K562 (cell line): Measurements from ENCODE around the gene PKDREJ. TPM values are rescaled to one million over a fixed set of nuclear protein-coding genes. Genes with fewer than 3 reads are reported as not detected.

Experiments used
- ATAC-seq: fragments of 200-7000 bp; cut with Tn5 transposase; 3 replicates; pipeline ENCODE4 v1.9.1; 2020; ENCODE audit warnings: moderate library complexity
- BruUV-seq: library from RNA; stranded (reverse); fragments of 400-500 nt; replicated peaks from 2 replicates; lab custom pipeline; 2021; lab: Mats Ljungman, UMichigan
- CTCF ChIA-PET: fragments of 300-600 bp; formaldehyde crosslinking; extraction: SDS; loops from one replicate; lab custom pipeline; 2021; ENCODE audit warnings: low intra/inter-chr PET ratio; lab: Yijun Ruan, JAX
- POLR2A ChIA-PET: fragments of 300-600, 350-650 bp; sonication (Branson Sonifier 250); formaldehyde crosslinking; extraction: SDS; loops from one replicate; lab custom pipeline; 2021; ENCODE audit warnings: antibody characterized with exemption, inconsistent platforms; lab: Yijun Ruan, JAX
- DNase-seq, 4 experiments: peaks; one replicate each; pipeline versions ENCODE4 v3.0.0 to v3.0.0-alpha.2; 2011 to 2018; ENCODE audit warnings: low spot score in 3 of 4, mixed read lengths in 3 of 4; ENCODE audit errors: extremely low read depth in 1 of 4
- FAIRE-seq: peaks from 2 replicates; lab custom pipeline; 2011; peaks lifted over from hg19 to GRCh38; lab: Jason Lieb, UNC
- H2AFZ ChIP-seq: 2 replicates; pipeline ENCODE4 v1.6.0; 2011; ENCODE audit warnings: low read depth, low read length, control low read depth, inconsistent platforms
- H3K27ac ChIP-seq: fragments of 200-600 bp; 3 replicates; pipeline ENCODE4 v1.8.0; 2011; ENCODE audit warnings: low read depth, mild to moderate bottlenecking, control low read depth, inconsistent platforms, low read length, moderate library complexity, mixed read lengths; ENCODE audit errors: extremely low read depth
- H3K27me3 ChIP-seq, 2 experiments: fragments of 300-600 bp in 1 of 2; 2 replicates in 1 of 2; 3 replicates in 1 of 2; pipeline versions ENCODE4 v1.6.0 to v1.8.0; 2011; ENCODE audit warnings: inconsistent platforms in 2 of 2, low read length in 2 of 2, mild to moderate bottlenecking in 1 of 2, mixed read lengths in 1 of 2, moderate library complexity in 1 of 2; ENCODE audit not compliant: control insufficient read depth in 2 of 2, insufficient read depth in 2 of 2
- H3K36me3 ChIP-seq: fragments of 300-600 bp; 3 replicates; pipeline ENCODE4 v1.8.0; 2011; ENCODE audit warnings: mild to moderate bottlenecking, low read length, inconsistent platforms; ENCODE audit not compliant: control insufficient read depth, insufficient read depth
- H3K4me1 ChIP-seq, 2 experiments: fragments of 200-600 bp in 1 of 2; replicated peaks in 1 of 2; 2 replicates in 1 of 2; 3 replicates in 1 of 2; pipeline versions ENCODE4 v1.5.1 to v1.8.0; 2011; ENCODE audit warnings: inconsistent platforms in 2 of 2, low read length in 2 of 2, mild to moderate bottlenecking in 1 of 2, mixed read lengths in 1 of 2, moderate library complexity in 1 of 2; ENCODE audit not compliant: control insufficient read depth in 2 of 2, insufficient read depth in 2 of 2
- H3K4me2 ChIP-seq: 2 replicates; pipeline ENCODE4 v1.6.1; 2011; ENCODE audit warnings: low read length, control low read depth, inconsistent platforms, mixed read lengths; ENCODE audit not compliant: insufficient read depth
- H3K4me3 ChIP-seq: fragments of 200-600 bp; sonication (generic), shearing (Covaris generic); 2 replicates; pipeline ENCODE4 v1.5.1; 2016; ENCODE audit warnings: control low read depth, inconsistent platforms
- H3K79me2 ChIP-seq: fragments of 200-600 bp; 3 replicates; pipeline ENCODE4 v1.8.0; 2011; ENCODE audit warnings: low read length, inconsistent platforms; ENCODE audit not compliant: control insufficient read depth, insufficient read depth
- H3K9ac ChIP-seq, 2 experiments: 2 replicates each; pipeline versions ENCODE4 v1.6.0 to v1.6.1; 2011; ENCODE audit warnings: low read depth in 2 of 2, low read length in 2 of 2, control low read depth in 1 of 2, inconsistent platforms in 1 of 2, mild to moderate bottlenecking in 1 of 2, mixed read lengths in 1 of 2; ENCODE audit not compliant: insufficient read depth in 1 of 2
- H3K9me1 ChIP-seq: one replicate; pipeline ENCODE4 v1.6.0; 2011; ENCODE audit warnings: inconsistent platforms, mild to moderate bottlenecking, low read length, moderate library complexity; ENCODE audit not compliant: control insufficient read depth, insufficient read depth
- H3K9me3 ChIP-seq: replicated peaks from 2 replicates; pipeline ENCODE4 v1.5.1; 2011; ENCODE audit warnings: low read depth, low read length, inconsistent platforms; ENCODE audit not compliant: control insufficient read depth, insufficient read depth
- H4K20me1 ChIP-seq: replicated peaks from 2 replicates; pipeline ENCODE4 v1.6.1; 2011; ENCODE audit warnings: low read length, inconsistent platforms, mixed read lengths; ENCODE audit not compliant: control insufficient read depth, insufficient read depth
- ATF7 ChIP-seq: fragments of 450-650 bp; IDR thresholded peaks from 2 replicates; pipeline ENCODE4 v1.7.1; 2014; ENCODE audit warnings: mild to moderate bottlenecking, moderate library complexity
- FOXJ3 ChIP-seq: sonication (generic); formaldehyde crosslinking; IDR thresholded peaks from 2 replicates; pipeline ENCODE4 v1.4.0; 2020; ENCODE audit warnings: mild to moderate bottlenecking, missing genetic modification reagents
- FOXM1 ChIP-seq, 2 experiments: fragments of 450-650 bp in 1 of 2; sonication (generic) in 1 of 2; formaldehyde crosslinking in 1 of 2; IDR thresholded peaks; 2 replicates each; pipeline versions ENCODE4 v1.6.1 to v1.9.0; 2017 to 2022; ENCODE audit warnings: low read depth in 2 of 2, mild to moderate bottlenecking in 2 of 2, missing genetic modification reagents in 1 of 2, moderate library complexity in 1 of 2
- NELFE ChIP-seq: IDR thresholded peaks from 2 replicates; pipeline ENCODE4 v1.6.1; 2011; ENCODE audit warnings: mild to moderate bottlenecking; ENCODE audit not compliant: insufficient read depth, insufficient read length
- NFYB ChIP-seq: IDR thresholded peaks from 2 replicates; pipeline ENCODE4 v1.6.1; 2011; ENCODE audit warnings: mild to moderate bottlenecking, moderate library complexity; ENCODE audit not compliant: insufficient read length; ENCODE audit errors: extremely low read depth
- NR2F6 ChIP-seq: fragments of 450-650 bp; formaldehyde crosslinking; IDR thresholded peaks from 2 replicates; pipeline ENCODE4 v1.4.0; 2020; ENCODE audit warnings: mild to moderate bottlenecking
- RAD51 ChIP-seq: fragments of 450-650 bp; IDR thresholded peaks from 2 replicates; pipeline ENCODE4 v1.7.1; 2016; ENCODE audit warnings: low read depth, mild to moderate bottlenecking, borderline replicate concordance
- RBM25 ChIP-seq: fragments of 200-400 bp; formaldehyde crosslinking; IDR thresholded peaks from 2 replicates; pipeline ENCODE4 v1.6.1; 2018; ENCODE audit warnings: low read length, low read depth, moderate library complexity; ENCODE audit not compliant: severe bottlenecking
- TOE1 ChIP-seq, 2 experiments: fragments of 450-650 bp in 1 of 2; sonication (generic) in 1 of 2; formaldehyde crosslinking in 1 of 2; IDR thresholded peaks; 2 replicates each; pipeline versions ENCODE4 v1.7.1 to v1.8.0; 2016 to 2022; ENCODE audit warnings: borderline replicate concordance in 2 of 2, mild to moderate bottlenecking in 2 of 2, antibody characterized with exemption in 1 of 2, inconsistent platforms in 1 of 2, low read depth in 1 of 2, missing genetic modification reagents in 1 of 2, moderate library complexity in 1 of 2
- TRIM24 ChIP-seq, 2 experiments: fragments of 450-650 bp; IDR thresholded peaks; 2 replicates each; pipeline ENCODE4 v1.6.1; 2016
- YY1 ChIP-seq, 3 experiments: IDR thresholded peaks; 2 replicates each; pipeline ENCODE4 v1.6.1; 2011; ENCODE audit warnings: low read length in 2 of 3, mild to moderate bottlenecking in 2 of 3, moderate library complexity in 2 of 3, borderline replicate concordance in 1 of 3, control low read depth in 1 of 3, low read depth in 1 of 3; ENCODE audit not compliant: insufficient read depth in 3 of 3, insufficient replicate concordance in 2 of 3, control insufficient read depth in 1 of 3, insufficient read length in 1 of 3; ENCODE audit errors: extremely low read depth in 1 of 3
- ZNF12 ChIP-seq: sonication (generic); formaldehyde crosslinking; IDR thresholded peaks from 2 replicates; pipeline ENCODE4 v1.4.0; 2020; ENCODE audit warnings: mild to moderate bottlenecking, missing genetic modification reagents
- ZNF133 ChIP-seq: fragments of 250-450 bp; sonication (Bioruptor Pico); IDR thresholded peaks from 2 replicates; pipeline ENCODE4 v1.4.0; 2020; ENCODE audit warnings: mild to moderate bottlenecking
- ZNF224 ChIP-seq: sonication (generic); formaldehyde crosslinking; IDR thresholded peaks from 2 replicates; pipeline ENCODE4 v1.8.0; 2022; ENCODE audit warnings: mild to moderate bottlenecking, missing genetic modification reagents
- ZNF239 ChIP-seq: fragments of 250-450 bp; sonication (Bioruptor Pico); IDR thresholded peaks from 2 replicates; pipeline ENCODE4 v1.4.0; 2020; ENCODE audit warnings: mild to moderate bottlenecking
- ZNF507 ChIP-seq: conservative IDR thresholded peaks from 2 replicates; pipeline ENCODE4 v1.6.1; 2017; ENCODE audit warnings: missing genetic modification characterization, missing compliant biosample characterization
- WGBS: fragments of 100-300 bp; shearing (Covaris generic); methylation state at CpG from one replicate; pipeline ENCODE4 v1.1.6; 2016; ENCODE audit warnings: low coverage, mixed read lengths; ENCODE audit not compliant: insufficient coverage; ENCODE audit errors: missing lambda C conversion rate; 5-methylcytosine and 5-hydroxymethylcytosine counted together
- in situ Hi-C: fragments of 300-500 bp; cut with MboI; formaldehyde crosslinking; loops from 4 replicates; pipeline ENCODE4 v1.15.0; 2018; ENCODE audit warnings: inconsistent platforms, mixed read lengths
- intact Hi-C: fragments of 100-400 bp; cut with micrococcal nuclease; formaldehyde crosslinking; loops from 2 replicates; pipeline ENCODE4 v1.14.2; 2022
- polyA plus RNA-seq, 8 experiments: library from polyadenylated mRNA; depleted of rRNA in 4 of 8; stranded (reverse) in 5 of 8; unstranded in 3 of 8; fragments of >200 nt; fragmentation: Nextera tagmentation in 2 of 8; fragmentation: Illumina TruSeq in 1 of 8; extraction: Ambion mirVana in 2 of 8; extraction: Trizol in 1 of 8; gene quantifications; 2 replicates each; pipeline versions ENCODE4 v1.2.1 to v1.2.3, GENCODE V29; 2011 to 2014; ENCODE audit warnings: inconsistent platforms in 1 of 8, missing spikeins in 1 of 8
- total RNA-seq, 7 experiments: library from RNA; depleted of rRNA in 6 of 7; stranded (reverse); fragments of >200 nt in 6 of 7; fragmentation: Illumina TruSeq in 2 of 7; extraction: Trizol in 2 of 7; gene quantifications; 2 replicates each; pipeline versions ENCODE4 v1.2.1 to v1.2.3, GENCODE V29; 2011 to 2021; ENCODE audit warnings: low replicate concordance in 1 of 7
- TF ChIP-seq, protein P1 (sequence below): fragments of 250-450 bp; sonication (Bioruptor Pico); IDR thresholded peaks from 2 replicates; pipeline ENCODE4 v1.9.0; 2021; ENCODE audit warnings: mild to moderate bottlenecking

The PKDREJ gene
- total and polyA plus RNA-seq, 9 of the 15 experiments (the other 6 are each of a cell fraction or from before 2014, with no cell fraction given) = 0.03 TPM; not detected in 8

DNA sequence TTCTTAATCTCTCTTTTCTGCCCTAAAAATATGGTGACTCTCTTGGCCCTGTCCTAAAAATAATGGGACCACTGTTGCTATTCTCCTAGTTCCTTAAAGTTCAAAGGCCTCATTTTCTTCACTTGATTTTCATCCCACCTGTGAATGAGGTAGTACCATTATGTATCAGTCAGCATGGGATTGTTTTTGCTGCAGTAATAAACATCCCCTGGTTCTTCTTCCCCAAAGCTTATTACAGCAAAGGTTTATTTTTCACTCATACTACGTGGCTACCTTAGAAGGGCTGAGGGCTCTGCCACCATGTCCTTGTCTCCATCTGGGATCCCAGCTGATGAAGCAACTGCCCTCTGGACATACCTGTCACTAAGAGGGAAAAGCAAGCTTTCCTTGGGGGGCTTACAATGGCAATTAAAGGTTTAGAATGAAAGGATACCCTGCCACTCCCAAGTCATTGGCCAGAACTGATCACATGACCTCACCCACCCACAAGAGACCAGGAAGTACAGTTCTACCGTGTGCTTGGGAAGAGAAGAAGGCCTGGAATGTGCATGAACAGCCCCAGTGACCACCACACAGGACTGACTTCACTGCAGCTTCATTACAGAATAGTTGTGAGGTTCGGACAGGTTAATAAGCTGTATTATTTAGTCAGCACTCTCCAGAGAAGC lies 12.4 kb upstream of the PKDREJ start:
- Histone ChIP-seq H3K9me3 (no peaks in the 10 kb centered on the region), H3K9ac (no peak overlapping the region), H3K9me1 (no peaks in the 10 kb centered on the region), H3K4me1 (no peaks in the 10 kb centered on the region; a peak in 2 of 5 replicates), H3K27ac (no peak overlapping the region), H4K20me1 (no peaks in the 10 kb centered on the region), H3K4me2 (no peak overlapping the region), H3K79me2 (no peaks in the 10 kb centered on the region), H2AFZ (no peak overlapping the region), H3K27me3 (no peaks in the 10 kb centered on the region), H3K36me3 (peaks cover 72% of the 10 kb centered on the region; the same call in 2 of the 3 replicates), H3K4me3 (no peak overlapping the region)
- no TSS peak for BruUV-seq
- 0 out of 3 replicates have a peak, but pooled peaks have one; percentile 34 for ATAC-seq
- CTCF ChIA-PET = no interaction called here
- intact Hi-C loops (no loop called here), in situ Hi-C loops (no loop called here)
- POLR2A ChIA-PET = interaction anchor here (0.7 kb wide), 1 partner anchor 20 kb away, joined by 3 read pairs; no protein-coding TSS in a partner anchor
- DNase-seq = peak in 3 of 4 experiments; percentile 34 to 57 (median 53)
- 79% methylated on average over 3 of the region's 3 CpGs for WGBS
- no peak for FAIRE-seq
- TF ChIP-seq RBM25 = peak; percentile 49
- TF ChIP-seq NELFE = no peak
- TF ChIP-seq ZNF507 (tag) = no peak
- TF ChIP-seq YY1 (IDR thresholded peaks at IDR 0.05; ENCODE audit: borderline replicate concordance in 1 of 3, control insufficient read depth in 1 of 3, extremely low read depth in 1 of 3, insufficient read depth in 3 of 3, insufficient read length in 1 of 3, insufficient replicate concordance in 2 of 3, low read depth in 1 of 3, low read length in 2 of 3) = no peak
- peak; percentile 95 for TF ChIP-seq ZNF12 (CRISPR knock-in tag)
- TF ChIP-seq ATF7 = no peak
- no peak for TF ChIP-seq ZNF133 (CRISPR knock-in tag)
- peak; percentile 64; the same call in 1 of the 2 replicates for TF ChIP-seq RAD51
- TF ChIP-seq NR2F6 (CRISPR knock-in tag) = no peak
- TF ChIP-seq, protein P1, sequence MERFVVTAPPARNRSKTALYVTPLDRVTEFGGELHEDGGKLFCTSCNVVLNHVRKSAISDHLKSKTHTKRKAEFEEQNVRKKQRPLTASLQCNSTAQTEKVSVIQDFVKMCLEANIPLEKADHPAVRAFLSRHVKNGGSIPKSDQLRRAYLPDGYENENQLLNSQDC (CRISPR knock-in tag) = no peak
- TF ChIP-seq ZNF239 (CRISPR knock-in tag) = no peak
- TF ChIP-seq FOXJ3 (CRISPR knock-in tag) = no peak
- TF ChIP-seq TOE1 (IDR thresholded peaks at IDR 0.05; ENCODE audit: borderline replicate concordance) = peak; percentile 76
- TF ChIP-seq TOE1 (CRISPR knock-in tag; IDR thresholded peaks at IDR 0.05; ENCODE audit: borderline replicate concordance, low read depth) = no peak
- no peak for TF ChIP-seq FOXM1 (IDR thresholded peaks at IDR 0.05; ENCODE audit: low read depth)
- no peak for TF ChIP-seq FOXM1 (CRISPR knock-in tag; IDR thresholded peaks at IDR 0.05; ENCODE audit: low read depth)
- TF ChIP-seq TRIM24 (IDR thresholded peaks at IDR 0.05) = no peak
- TF ChIP-seq NFYB = peak; percentile 93
- no peak for TF ChIP-seq ZNF224 (CRISPR knock-in tag)
